WTC11 (cell line): ENCODE results near the gene SNX8. TPM values are rescaled to one million over a fixed set of nuclear protein-coding genes. Genes with fewer than 3 reads are reported as not detected.
A peak's percentile ranks its signal among the peaks of the same experiment; 100 is the strongest.

Experiments
- ATAC-seq: fragments of 200-7000 bp; cut with Tn5 transposase; 2 replicates; pipeline ENCODE4 v1.10.0; 2021; ENCODE audit warnings: mild to moderate bottlenecking, moderate library complexity
- CTCF ChIA-PET: fragments of 300-600 bp; sonication (Branson Sonifier 250); formaldehyde crosslinking; loops from one replicate; lab custom pipeline; 2021; ENCODE audit warnings: antibody characterized with exemption; lab: Charles Lee
- POLR2A ChIA-PET: fragments of 350-600 bp; sonication (Branson Sonifier 250); formaldehyde crosslinking; loops from one replicate; lab custom pipeline; 2021; ENCODE audit warnings: antibody characterized with exemption; lab: Charles Lee
- DNase-seq: peaks from one replicate; pipeline ENCODE4 v3.0.0; 2021; ENCODE audit warnings: low spot score
- H3K27ac Mint-ChIP-seq: 2 replicates; pipeline ENCODE4 v1.8.0; 2021; ENCODE audit warnings: mixed read lengths
- H3K27me3 Mint-ChIP-seq: 2 replicates; pipeline ENCODE4 v1.8.0; 2021; ENCODE audit warnings: low read depth, mild to moderate bottlenecking, moderate library complexity, mixed read lengths
- H3K36me3 Mint-ChIP-seq: 2 replicates; pipeline ENCODE4 v1.8.0; 2021; ENCODE audit warnings: mixed read lengths
- H3K4me1 Mint-ChIP-seq: 2 replicates; pipeline ENCODE4 v1.8.0; 2022; ENCODE audit warnings: mixed read lengths
- H3K4me3 Mint-ChIP-seq: 2 replicates; pipeline ENCODE4 v1.8.0; 2021; ENCODE audit warnings: mild to moderate bottlenecking, moderate library complexity, mixed read lengths
- H3K9me3 Mint-ChIP-seq: 2 replicates; pipeline ENCODE4 v1.8.0; 2021; ENCODE audit warnings: mixed read lengths
- AFF4 ChIP-seq: sonication (generic); formaldehyde crosslinking; IDR thresholded peaks from 2 replicates; pipeline ENCODE4 v1.8.1; 2023; ENCODE audit warnings: mild to moderate bottlenecking, missing genetic modification reagents, borderline replicate concordance
- ATF2 ChIP-seq: sonication (generic); formaldehyde crosslinking; IDR thresholded peaks from 2 replicates; pipeline ENCODE4 v1.8.1; 2022; ENCODE audit warnings: low read depth, missing genetic modification reagents, borderline replicate concordance
- E2F1 ChIP-seq: sonication (generic); formaldehyde crosslinking; IDR thresholded peaks from 2 replicates; pipeline ENCODE4 v1.8.0; 2022; ENCODE audit warnings: mild to moderate bottlenecking, missing genetic modification reagents
- FOXJ3 ChIP-seq: sonication (generic); formaldehyde crosslinking; IDR thresholded peaks from 2 replicates; pipeline ENCODE4 v1.9.0; 2021; ENCODE audit warnings: missing genetic modification reagents, mild to moderate bottlenecking, borderline replicate concordance
- FOXP1 ChIP-seq: sonication (generic); formaldehyde crosslinking; IDR thresholded peaks from 2 replicates; pipeline ENCODE4 v1.8.0; 2022; ENCODE audit warnings: missing genetic modification reagents, mild to moderate bottlenecking, moderate library complexity, borderline replicate concordance
- FOXP4 ChIP-seq: sonication (generic); formaldehyde crosslinking; IDR thresholded peaks from 2 replicates; pipeline ENCODE4 v1.8.0; 2022; ENCODE audit warnings: mild to moderate bottlenecking, missing genetic modification reagents
- NFATC4 ChIP-seq: fragments of 250-450 bp; sonication (Bioruptor Pico); IDR thresholded peaks from 2 replicates; pipeline ENCODE4 v1.9.0; 2021; ENCODE audit warnings: mild to moderate bottlenecking
- PRDM15 ChIP-seq: sonication (generic); formaldehyde crosslinking; IDR thresholded peaks from 2 replicates; pipeline ENCODE4 v1.8.0; 2022; ENCODE audit warnings: missing genetic modification reagents
- PREB ChIP-seq: sonication (generic); formaldehyde crosslinking; IDR thresholded peaks from 2 replicates; pipeline ENCODE4 v1.8.1; 2022; ENCODE audit warnings: mild to moderate bottlenecking, missing genetic modification reagents, moderate library complexity, borderline replicate concordance
- TP53 ChIP-seq: sonication (generic); formaldehyde crosslinking; IDR thresholded peaks from 2 replicates; pipeline ENCODE4 v1.8.1; 2023; ENCODE audit warnings: mild to moderate bottlenecking, missing genetic modification reagents
- ZNF138 ChIP-seq: sonication (generic); formaldehyde crosslinking; conservative IDR thresholded peaks from 2 replicates; pipeline ENCODE4 v1.8.1; 2022; ENCODE audit warnings: mild to moderate bottlenecking, moderate library complexity, missing genetic modification reagents
- ZNF396 ChIP-seq: fragments of 250-450 bp; sonication (Bioruptor Pico); IDR thresholded peaks from 2 replicates; pipeline ENCODE4 v1.8.0; 2021; ENCODE audit warnings: mild to moderate bottlenecking, moderate library complexity, borderline replicate concordance
- ZNF512 ChIP-seq: sonication (generic); formaldehyde crosslinking; IDR thresholded peaks from 2 replicates; pipeline ENCODE4 v1.8.1; 2022; ENCODE audit warnings: missing genetic modification reagents, borderline replicate concordance
- total RNA-seq: library from RNA; stranded (reverse); gene quantifications from 3 replicates; pipeline ENCODE4 v1.2.3, GENCODE V29; 2021

The SNX8 gene
- total RNA-seq, 1 experiment from 2014 or later, result 50.8 TPM

- Mint-ChIP-seq H3K36me3 (peaks cover 10% of the 10 kb centered on the region; the same call in 1 of the 2 replicates), H3K4me1 (peaks cover 20% of the 10 kb centered on the region)
Measured at GRCh38 chr7:2309889-2310331, 4.3 kb downstream of the SNX8 start.

GRCh38 chr7:2307690-2308107 lies 6.5 kb downstream of the SNX8 start:
- DNase-seq, result no peak
- TF ChIP-seq ZNF512, result no peak
- TF ChIP-seq E2F1, result no peak
- TF ChIP-seq PRDM15, result no peak
- no peak for TF ChIP-seq TP53 (CRISPR knock-in tag)
- no peak for TF ChIP-seq FOXP4 (CRISPR knock-in tag)
- TF ChIP-seq FOXP1 (CRISPR knock-in tag), result no peak

More at GRCh38 chr7:2309889-2310331, 4.3 kb downstream of the SNX8 start:
- Mint-ChIP-seq H3K27ac (peak overlapping the region; percentile 95), H3K27me3 (no peaks in the 10 kb centered on the region), H3K9me3 (no peaks in the 10 kb centered on the region), H3K4me3 (no peak overlapping the region)
- TF ChIP-seq ZNF396 (no peak), NFATC4 (CRISPR knock-in tag) (no peak), ATF2 (no peak), ZNF138 (CRISPR knock-in tag) (no peak), FOXJ3 (no peak), AFF4 (no peak), PREB (CRISPR knock-in tag) (no peak)
- DNase-seq (peak; percentile 68), ATAC-seq (peak; percentile 67)
- POLR2A ChIA-PET, result interaction anchor here (1.0 kb wide), 1 partner anchor 10 kb away, joined by 3 read pairs; no protein-coding TSS in a partner anchor
- CTCF ChIA-PET, result interaction anchor here (1.6 kb wide), 1 partner anchor 38 kb away, joined by 6 read pairs; no protein-coding TSS in a partner anchor

More at GRCh38 chr7:2307690-2308107, 6.5 kb downstream of the SNX8 start:
- Mint-ChIP-seq H3K4me1 (peaks cover 17% of the 10 kb centered on the region), H3K4me3 (no peak overlapping the region), H3K27me3 (no peaks in the 10 kb centered on the region), H3K9me3 (peaks cover 3% of the 10 kb centered on the region), H3K36me3 (peaks cover 19% of the 10 kb centered on the region), H3K27ac (peak overlapping the region; percentile 67)
- no peak for ATAC-seq
- CTCF ChIA-PET, result interaction anchor here (0.6 kb wide), 1 partner anchor 75 kb away, joined by 4 read pairs; the partner anchor contains the start of gene MAD1L1
- POLR2A ChIA-PET, result interaction anchor here (0.7 kb wide), 2 partner anchors 144 to 196 kb away, joined by 7 to 14 read pairs; no protein-coding TSS in a partner anchor
